GM21717 (cell line): Measurements from ENCODE around the gene SNAP25.

Experiments used
- ATAC-seq: cut with Tn5 transposase; IDR thresholded peaks from one replicate; pipeline ENCODE4 v1.9.1; 2021; ENCODE audit warnings: mild to moderate bottlenecking, moderate library complexity; ENCODE audit not compliant: unreplicated experiment

Gene SNAP25

GRCh38 chr20:10328897-10329255 is 110.2 kb downstream of the SNAP25 start:
- ATAC-seq = no peak

DNA sequence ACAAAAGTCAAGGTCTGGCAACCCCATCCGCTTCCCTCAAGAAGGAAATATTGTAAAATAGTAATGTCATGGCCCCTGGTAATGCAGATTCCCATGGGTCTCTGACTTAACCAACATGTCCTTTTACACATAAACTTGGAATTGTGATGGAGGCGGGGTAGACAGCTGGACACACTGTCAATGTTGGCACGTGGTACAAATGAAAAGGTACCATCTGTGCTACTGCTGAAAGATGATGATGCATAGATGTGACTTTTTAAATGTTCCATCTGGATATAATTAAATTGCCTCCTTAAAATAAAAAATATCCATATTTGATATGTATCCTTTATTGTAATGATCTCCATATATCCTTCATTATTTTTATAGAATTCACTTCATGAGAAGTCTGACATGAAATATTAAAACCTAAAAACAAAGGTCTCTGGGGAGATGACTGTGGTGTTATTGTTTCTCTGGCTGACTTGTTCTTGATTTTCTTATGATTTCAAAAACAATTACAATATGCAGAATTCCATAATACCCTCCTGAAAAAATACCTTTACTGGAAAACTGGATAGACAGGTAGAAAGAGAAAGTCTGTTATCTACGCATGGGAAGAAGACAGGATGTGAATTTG is 110.9 kb downstream of the SNAP25 start:
- no peak for ATAC-seq

DNA sequence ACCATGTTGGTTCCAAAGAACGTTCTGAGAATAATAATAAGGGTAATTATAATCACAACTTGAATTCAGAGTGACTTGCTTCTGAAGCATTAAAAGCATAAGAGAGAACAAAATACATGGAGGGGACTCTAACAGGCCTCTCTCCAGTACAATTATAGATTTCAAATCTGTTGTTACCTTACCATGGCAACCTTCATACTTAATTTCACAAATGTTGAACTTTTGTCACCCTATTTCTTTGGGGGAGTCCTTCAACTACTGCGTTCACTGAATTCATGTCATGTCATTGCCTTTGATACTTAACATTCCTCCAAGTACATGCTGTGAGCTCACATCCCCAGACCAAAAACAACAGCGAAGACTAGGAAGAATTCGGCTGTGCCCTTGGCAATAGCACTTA is 111.4 kb downstream of the SNAP25 start:
- no peak for ATAC-seq

DNA sequence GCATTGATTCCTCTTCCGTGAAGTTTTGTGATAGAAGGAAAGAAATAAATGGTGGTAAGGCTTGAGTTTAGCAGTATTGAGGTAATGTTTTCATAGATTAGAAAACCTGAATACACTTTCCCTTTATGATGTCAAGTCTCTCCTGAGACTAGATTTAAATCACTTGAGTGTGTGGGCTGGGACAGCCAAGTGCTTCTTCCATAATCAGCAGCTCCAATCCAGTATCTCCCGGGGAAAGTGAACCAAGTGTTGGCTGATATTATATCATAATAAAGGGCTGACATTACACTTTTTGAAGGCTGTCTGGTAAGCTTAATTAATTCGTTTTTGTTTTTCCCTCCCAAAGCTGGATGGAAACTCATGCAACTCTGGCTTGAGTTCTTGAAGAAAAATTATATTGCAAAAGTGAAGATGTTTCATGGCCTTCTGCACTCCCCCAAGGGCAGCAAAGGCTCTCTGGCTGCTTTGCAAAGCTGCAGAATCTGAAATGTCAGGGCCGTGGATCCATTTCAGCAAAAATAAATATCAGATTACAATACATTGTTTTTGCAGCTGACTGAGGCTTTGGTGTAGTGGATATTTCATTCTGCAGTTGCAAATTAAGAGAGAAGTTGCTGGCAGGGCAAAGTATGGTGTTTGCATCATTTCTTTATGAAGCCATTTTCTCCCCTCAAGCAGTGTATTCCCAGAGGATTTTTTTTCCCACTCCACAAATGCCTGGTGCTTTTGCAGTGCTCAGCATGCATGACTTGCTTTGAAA is 114.2 kb downstream of the SNAP25 start:
- no peak for ATAC-seq

GRCh38 chr20:10336959-10337729 is 118.5 kb downstream of the SNAP25 start:
- no peak for ATAC-seq

- no peak for ATAC-seq
Observed at GRCh38 chr20:10338426-10339180, 120.0 kb downstream of the SNAP25 start.

GRCh38 chr20:10339609-10340008 is 121.0 kb downstream of the SNAP25 start:
- ATAC-seq = no peak

- ATAC-seq = no peak
Observed at GRCh38 chr20:10342152-10342551, 123.5 kb downstream of the SNAP25 start.

DNA sequence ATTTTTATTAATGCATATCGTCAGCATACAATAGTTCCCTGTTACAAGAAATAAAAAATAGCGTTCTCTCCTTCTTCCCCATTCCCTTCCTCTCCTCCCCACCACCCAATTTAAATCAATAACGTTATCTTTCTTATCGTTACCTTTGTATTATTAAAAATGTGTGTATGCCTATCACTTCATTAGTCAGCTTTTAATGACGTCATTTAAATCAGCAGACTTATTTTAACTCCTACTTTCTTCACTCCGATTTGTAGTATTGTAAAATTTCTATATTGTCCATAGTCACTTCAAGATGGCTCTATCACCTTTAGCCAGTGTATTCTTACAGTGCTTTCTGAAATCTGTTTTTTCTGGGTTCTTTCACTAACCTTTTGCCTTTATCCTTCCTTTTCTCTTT is 126.3 kb downstream of the SNAP25 start:
- no peak for ATAC-seq

- ATAC-seq = no peak
Observed at GRCh38 chr20:10347086-10347880, 128.7 kb downstream of the SNAP25 start.

GRCh38 chr20:10349118-10349517 is 130.5 kb downstream of the SNAP25 start:
- no peak for ATAC-seq

DNA sequence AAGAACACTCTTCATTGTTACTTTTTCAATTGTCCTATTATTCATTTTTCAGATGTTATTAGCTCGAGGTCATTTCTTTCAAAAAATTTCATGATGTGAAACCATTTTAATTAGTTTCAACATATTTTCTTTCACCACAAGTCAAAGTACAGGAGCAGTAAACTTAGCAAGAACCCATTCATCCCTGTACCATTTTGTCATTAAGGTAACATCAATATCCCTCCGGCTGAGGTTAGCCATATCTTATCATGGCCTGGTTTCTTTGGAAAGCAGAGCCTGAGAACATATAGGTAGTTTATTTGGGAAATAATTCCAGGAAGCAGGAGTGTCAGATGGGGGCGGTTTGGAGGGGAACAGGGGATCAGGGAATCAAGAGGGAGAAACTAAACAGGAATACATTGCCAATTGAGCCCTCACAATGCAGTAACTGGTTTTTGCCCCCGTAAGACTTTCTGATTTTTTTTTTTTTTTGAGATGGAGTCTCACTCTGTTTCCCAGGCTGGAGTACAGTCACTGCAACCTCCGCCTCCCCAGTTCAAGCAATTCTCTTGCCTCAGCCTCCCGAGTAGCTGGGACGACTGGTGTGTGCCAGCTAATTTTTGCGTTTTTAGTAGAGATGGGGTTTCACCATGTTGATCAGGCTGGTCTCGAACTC is 131.7 kb downstream of the SNAP25 start:
- no peak for ATAC-seq

GRCh38 chr20:10352934-10353824 is 134.5 kb downstream of the SNAP25 start:
- no peak for ATAC-seq

DNA sequence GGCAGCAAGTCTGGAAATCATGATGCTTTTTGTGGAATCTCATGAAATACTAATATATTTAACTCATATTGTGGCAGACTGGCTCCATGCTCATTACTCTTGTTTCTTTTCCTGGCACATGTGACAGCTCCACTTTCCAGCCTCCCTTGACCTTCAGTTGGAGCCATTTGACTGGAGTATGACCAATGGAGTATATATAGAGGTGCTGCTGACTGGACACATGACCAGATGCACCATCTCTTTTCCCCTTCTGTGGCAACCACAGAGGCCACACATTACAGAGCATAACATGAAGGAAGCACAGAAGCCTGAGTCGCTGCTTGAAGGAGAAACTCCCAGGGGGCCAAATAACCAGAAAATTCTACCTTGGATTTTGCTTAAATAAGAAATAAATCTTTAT is 138.0 kb downstream of the SNAP25 start:
- no peak for ATAC-seq
